Panc1 (cell line): Measurements from ENCODE around the gene COL26A1. TPM values are rescaled to one million over a fixed set of nuclear protein-coding genes. Genes with fewer than 3 reads are reported as not detected.

ENCODE experiments used
- ATAC-seq: fragments of 200-7000 bp; cut with Tn5 transposase; 2 replicates; pipeline ENCODE4 v1.9.1; 2020; ENCODE audit warnings: mild to moderate bottlenecking, moderate library complexity
- BruUV-seq: library from RNA; stranded (reverse); fragments of 400-500 nt; replicated peaks from 2 replicates; lab custom pipeline; 2021; lab: Mats Ljungman, UMichigan
- CTCF ChIA-PET: fragments of 300-600 bp; sonication (Branson Sonifier 250); formaldehyde crosslinking; loops from one replicate; lab custom pipeline; 2022; ENCODE audit warnings: antibody characterized with exemption; lab: Charles Lee
- POLR2A ChIA-PET: fragments of 300-600 bp; sonication (Branson Sonifier 250); formaldehyde crosslinking; loops from one replicate; lab custom pipeline; 2022; ENCODE audit warnings: antibody characterized with exemption; lab: Charles Lee
- DNase-seq: peaks from one replicate; pipeline ENCODE4 v3.0.0-alpha.2; 2010; ENCODE audit warnings: low read depth, low spot score
- H3K27ac ChIP-seq: 2 replicates; pipeline ENCODE4 v1.5.1; 2011; ENCODE audit warnings: mild to moderate bottlenecking, low read length, inconsistent platforms
- H3K27me3 ChIP-seq: fragments of 200-500 bp; sonication (Bioruptor generic); 2 replicates; pipeline ENCODE4 v1.6.0; 2014; ENCODE audit warnings: low read length, inconsistent platforms; ENCODE audit not compliant: control insufficient read depth, insufficient read depth
- H3K36me3 ChIP-seq: fragments of 200-500 bp; sonication (Bioruptor generic); 2 replicates; pipeline ENCODE4 v1.5.1; 2014; ENCODE audit warnings: inconsistent platforms, mild to moderate bottlenecking, low read length, moderate library complexity; ENCODE audit not compliant: control insufficient read depth, insufficient read depth
- H3K4me1 ChIP-seq: 2 replicates; pipeline ENCODE4 v1.5.1; 2011; ENCODE audit warnings: inconsistent platforms, mild to moderate bottlenecking, low read length, moderate library complexity; ENCODE audit not compliant: control insufficient read depth, insufficient read depth
- H3K4me3 ChIP-seq, 2 experiments: 2 replicates each; pipeline ENCODE4 v1.5.1; 2011 to 2012; ENCODE audit warnings: low read depth in 2 of 2, low read length in 2 of 2, mild to moderate bottlenecking in 2 of 2, inconsistent platforms in 1 of 2, moderate library complexity in 1 of 2
- H3K9me3 ChIP-seq: fragments of 200-500 bp; sonication (Bioruptor generic); 2 replicates; pipeline ENCODE4 v1.5.1; 2014; ENCODE audit warnings: low read depth, mild to moderate bottlenecking, inconsistent platforms, low read length, moderate library complexity; ENCODE audit not compliant: control insufficient read depth, insufficient read depth
- CTCF ChIP-seq: fragments of 450-650 bp; IDR thresholded peaks from 2 replicates; pipeline ENCODE4 v1.5.1; 2017; ENCODE audit warnings: mild to moderate bottlenecking
- POLR2AphosphoS5 ChIP-seq: IDR thresholded peaks from 2 replicates; pipeline ENCODE4 v1.6.1; 2012; ENCODE audit warnings: mild to moderate bottlenecking, low read depth, low read length, moderate library complexity
- REST ChIP-seq, 2 experiments: IDR thresholded peaks; 2 replicates each; pipeline ENCODE4 v1.6.1; 2011 to 2012; ENCODE audit warnings: low read depth in 2 of 2, control low read depth in 1 of 2, low read length in 1 of 2, mild to moderate bottlenecking in 1 of 2, moderate library complexity in 1 of 2; ENCODE audit not compliant: insufficient read depth in 1 of 2
- SIN3A ChIP-seq: IDR thresholded peaks from 2 replicates; pipeline ENCODE4 v1.6.1; 2012; ENCODE audit warnings: low read depth, mild to moderate bottlenecking, low read length, moderate library complexity, borderline replicate concordance; ENCODE audit not compliant: insufficient read depth
- TCF7L2 ChIP-seq: IDR thresholded peaks from 2 replicates; pipeline ENCODE4 v1.6.1; 2011; ENCODE audit warnings: mild to moderate bottlenecking, low read depth, low read length, inconsistent platforms
- in situ Hi-C: cut with HindIII; loops from 2 replicates; pipeline ENCODE4 v1.10.0; 2016; ENCODE audit warnings: low sequenced_read_pairs, low pct_unique_long_range_greater_than_20kb
- intact Hi-C: fragments of 100-400 bp; cut with micrococcal nuclease; formaldehyde crosslinking; loops from one replicate; pipeline ENCODE4 v1.10.0; 2022; ENCODE audit not compliant: unreplicated experiment
- total RNA-seq: library from RNA; stranded (reverse); gene quantifications from one replicate; pipeline ENCODE4 v1.2.1, GENCODE V29; 2021; ENCODE audit not compliant: unreplicated experiment

COL26A1 gene
- total RNA-seq, 1 experiment from 2014 or later: 25.8 TPM

GRCh38 chr7:101605611-101606497 is 243.2 kb downstream of the COL26A1 start:
- H3K36me3 ChIP-seq: no peaks in the 10 kb centered on the region
- H3K27me3 ChIP-seq: no peaks in the 10 kb centered on the region
- CTCF ChIA-PET: interaction anchor here (0.7 kb wide), 1 partner anchor 10 kb away, joined by 3 read pairs; no protein-coding TSS in a partner anchor
- POLR2A ChIA-PET: no interaction called here
- TF ChIP-seq REST (IDR thresholded peaks at IDR 0.05; ENCODE audit: insufficient read depth in 1 of 2, low read depth in 2 of 2, low read length in 1 of 2) (no peak), CTCF (no peak), POLR2AphosphoS5 (no peak), SIN3A (no peak), TCF7L2 (no peak)
- ATAC-seq (no peak), DNase-seq (no peak)
- intact Hi-C loops (loop anchor here (10.0 kb wide), 1 partner anchor 79 kb away; no protein-coding TSS in a partner anchor), in situ Hi-C loops (no loop called here)
- H3K4me1 ChIP-seq: peaks cover 8% of the 10 kb centered on the region; the same call in 1 of the 2 replicates
- no TSS peak for BruUV-seq
- H3K27ac ChIP-seq: no peak overlapping the region
- H3K4me3 ChIP-seq: no peak overlapping the region
- no peaks in the 10 kb centered on the region for H3K9me3 ChIP-seq

GRCh38 chr7:101606498-101606923 is 243.8 kb downstream of the COL26A1 start:
- BruUV-seq: no TSS peak
- POLR2A ChIA-PET: no interaction called here
- Histone ChIP-seq H3K4me1 (peaks cover 8% of the 10 kb centered on the region; the same call in 1 of the 2 replicates), H3K9me3 (no peaks in the 10 kb centered on the region), H3K36me3 (no peaks in the 10 kb centered on the region), H3K4me3 (no peak overlapping the region), H3K27me3 (no peaks in the 10 kb centered on the region), H3K27ac (no peak overlapping the region)
- ATAC-seq (no peak), DNase-seq (no peak)
- CTCF ChIA-PET: no interaction called here
- in situ Hi-C loops: no loop called here
- intact Hi-C loops: loop anchor here (10.0 kb wide), 1 partner anchor 78 kb away; no protein-coding TSS in a partner anchor
- TF ChIP-seq POLR2AphosphoS5: no peak
- TF ChIP-seq CTCF: no peak
- TF ChIP-seq REST (IDR thresholded peaks at IDR 0.05; ENCODE audit: insufficient read depth in 1 of 2, low read depth in 2 of 2, low read length in 1 of 2): no peak
- no peak for TF ChIP-seq SIN3A
- TF ChIP-seq TCF7L2: no peak
